GM12878 (cell line): ENCODE measurements around the gene FOLH1.
"Not testable (repeated sequence)": the region's sequence is repeated elsewhere in the genome, so short reads cannot be mapped to it uniquely, and the experiment has no call there.

ENCODE experiments used
- CEBPB ChIP-seq, 2 experiments: fragments of 150-350 bp in 1 of 2; IDR thresholded peaks; 2 replicates each; pipeline ENCODE4 v1.6.1; 2012 to 2014; ENCODE audit warnings: low read depth in 2 of 2, low read length in 2 of 2, borderline replicate concordance in 1 of 2, inconsistent platforms in 1 of 2
- CREB1 ChIP-seq: IDR thresholded peaks from 2 replicates; pipeline ENCODE4 v1.6.1; 2012; ENCODE audit warnings: low read depth, mild to moderate bottlenecking, inconsistent platforms
- CTCF ChIP-seq, 3 experiments: IDR thresholded peaks in 2 of 3; conservative IDR thresholded peaks in 1 of 3; 2 replicates each; pipeline ENCODE4 v1.5.1; 2011; ENCODE audit warnings: low read depth in 3 of 3, low read length in 3 of 3, mild to moderate bottlenecking in 3 of 3, control low read depth in 2 of 3, moderate library complexity in 2 of 3, inconsistent platforms in 1 of 3, mixed read lengths in 1 of 3; ENCODE audit not compliant: control insufficient read depth in 2 of 3, insufficient read depth in 1 of 3; ENCODE audit errors: extremely low read depth in 1 of 3
- NFYA ChIP-seq: IDR thresholded peaks from 2 replicates; pipeline ENCODE4 v1.6.1; 2011; ENCODE audit warnings: low read depth, mild to moderate bottlenecking, low read length, improper control_type of control experiment, borderline replicate concordance
- SUPT20H ChIP-seq: IDR thresholded peaks from 2 replicates; pipeline ENCODE4 v1.6.1; 2011; ENCODE audit warnings: low read depth, mild to moderate bottlenecking, low read length, moderate library complexity, borderline replicate concordance; ENCODE audit not compliant: control insufficient read depth
- ZBTB33 ChIP-seq: fragments of 450-650 bp; IDR thresholded peaks from 2 replicates; pipeline ENCODE4 v1.6.1; 2017; ENCODE audit warnings: mild to moderate bottlenecking

GRCh38 chr11:49168992-49169391 is 39.4 kb downstream of the FOLH1 start:
- TF ChIP-seq CTCF (IDR thresholded peaks at IDR 0.05 in 2 of 3, conservative IDR thresholded peaks at IDR 0.05 in 1 of 3; ENCODE audit: control insufficient read depth in 2 of 3, extremely low read depth in 1 of 3, insufficient read depth in 1 of 3, low read depth in 3 of 3, low read length in 3 of 3); SUPT20H; NFYA; CEBPB (IDR thresholded peaks at IDR 0.05; ENCODE audit: borderline replicate concordance in 1 of 2, low read depth in 2 of 2, low read length in 2 of 2); ZBTB33; CREB1: not testable (repeated sequence)
